D341Med (cell line): ENCODE results near the gene ATP10B.
"Not testable (repeated sequence)": the region's sequence is repeated elsewhere in the genome, so short reads cannot be mapped to it uniquely, and the experiment has no call there.

ENCODE experiments used
- DNase-seq: peaks from one replicate; pipeline ENCODE4 v3.0.0; 2012; ENCODE audit warnings: low spot score

The ATP10B gene

DNA sequence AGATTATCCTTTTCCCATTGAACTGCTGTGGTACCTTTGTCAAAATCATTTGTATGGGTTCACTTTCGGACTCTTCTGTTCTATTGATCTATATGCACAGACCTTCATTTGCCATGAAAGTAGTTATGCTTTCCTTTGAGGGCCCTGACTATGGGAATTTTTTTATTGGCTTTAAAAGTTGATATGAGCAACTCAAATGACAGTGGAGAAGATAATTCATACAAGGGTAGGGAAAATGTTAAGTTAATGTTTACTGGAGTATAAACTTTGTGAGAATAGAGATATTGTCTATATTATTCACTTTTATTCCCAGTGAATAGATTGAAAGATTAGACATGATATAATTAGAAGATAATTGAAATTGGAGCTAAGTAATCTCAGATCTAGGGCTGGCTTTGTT lies 94.8 kb downstream of the ATP10B start:
- DNase-seq: no peak

- no peak for DNase-seq
Measured at GRCh38 chr5:160750938-160751657, 100.9 kb downstream of the ATP10B start.

DNA sequence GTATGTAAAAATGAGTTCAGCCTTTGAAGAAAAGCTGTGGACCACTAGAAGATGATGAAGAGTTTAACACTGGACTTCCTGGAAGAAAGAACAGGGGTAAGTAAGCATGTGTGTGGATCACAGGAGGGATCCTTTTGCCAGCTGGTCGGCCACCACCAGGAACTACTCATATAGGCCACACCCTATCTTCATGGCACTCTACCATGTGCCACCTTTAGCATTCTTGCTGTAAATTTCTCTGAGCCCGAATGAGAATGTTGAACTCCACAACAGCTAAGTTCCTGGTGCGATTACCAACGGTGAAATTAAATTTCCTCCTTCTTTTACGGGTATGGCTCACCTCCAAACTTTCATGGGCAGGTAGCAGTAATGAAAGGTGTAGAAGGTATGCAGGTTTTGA lies 102.3 kb downstream of the ATP10B start:
- DNase-seq: no peak

DNA sequence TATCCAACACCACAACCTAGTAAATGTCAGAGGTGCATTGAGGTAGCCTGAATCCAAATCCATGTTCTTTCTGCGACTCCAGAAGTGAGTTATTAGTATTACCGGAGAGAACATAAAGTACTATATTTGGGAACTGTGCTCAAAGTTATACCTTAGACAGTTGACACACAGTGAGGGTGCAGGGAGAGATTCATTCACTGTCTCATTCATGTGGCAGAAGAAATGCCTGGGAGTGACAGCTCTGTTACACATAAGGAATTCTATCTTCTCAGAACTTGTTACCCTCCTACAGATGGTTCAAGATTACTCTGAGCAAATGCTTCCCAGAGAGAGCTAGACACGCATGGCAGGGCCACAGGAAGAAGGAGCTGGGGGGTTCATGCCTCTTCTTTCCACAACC lies 103.0 kb downstream of the ATP10B start:
- DNase-seq: no peak

- no peak for DNase-seq
Measured at GRCh38 chr5:160747987-160748386, 104.0 kb downstream of the ATP10B start.

DNA sequence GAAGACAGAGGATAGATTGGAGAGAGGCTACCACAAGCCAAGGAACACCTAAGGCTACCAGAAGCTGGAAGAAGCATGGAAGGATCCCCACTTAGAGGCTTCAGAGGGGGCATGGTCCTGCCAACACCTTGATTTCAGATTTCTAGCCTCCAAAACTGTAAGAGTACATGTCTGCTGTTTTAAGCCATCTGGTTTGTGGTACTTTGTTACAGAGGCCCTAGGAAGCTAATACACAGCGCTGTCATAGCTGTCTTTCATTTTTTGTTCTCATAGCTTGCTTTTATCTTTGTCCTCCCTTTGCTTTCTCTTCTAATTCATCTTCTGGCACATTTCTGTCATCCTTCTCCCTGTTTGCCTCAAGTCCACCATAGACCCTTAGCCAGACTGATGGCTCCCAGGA lies 104.5 kb downstream of the ATP10B start:
- no peak for DNase-seq

DNA sequence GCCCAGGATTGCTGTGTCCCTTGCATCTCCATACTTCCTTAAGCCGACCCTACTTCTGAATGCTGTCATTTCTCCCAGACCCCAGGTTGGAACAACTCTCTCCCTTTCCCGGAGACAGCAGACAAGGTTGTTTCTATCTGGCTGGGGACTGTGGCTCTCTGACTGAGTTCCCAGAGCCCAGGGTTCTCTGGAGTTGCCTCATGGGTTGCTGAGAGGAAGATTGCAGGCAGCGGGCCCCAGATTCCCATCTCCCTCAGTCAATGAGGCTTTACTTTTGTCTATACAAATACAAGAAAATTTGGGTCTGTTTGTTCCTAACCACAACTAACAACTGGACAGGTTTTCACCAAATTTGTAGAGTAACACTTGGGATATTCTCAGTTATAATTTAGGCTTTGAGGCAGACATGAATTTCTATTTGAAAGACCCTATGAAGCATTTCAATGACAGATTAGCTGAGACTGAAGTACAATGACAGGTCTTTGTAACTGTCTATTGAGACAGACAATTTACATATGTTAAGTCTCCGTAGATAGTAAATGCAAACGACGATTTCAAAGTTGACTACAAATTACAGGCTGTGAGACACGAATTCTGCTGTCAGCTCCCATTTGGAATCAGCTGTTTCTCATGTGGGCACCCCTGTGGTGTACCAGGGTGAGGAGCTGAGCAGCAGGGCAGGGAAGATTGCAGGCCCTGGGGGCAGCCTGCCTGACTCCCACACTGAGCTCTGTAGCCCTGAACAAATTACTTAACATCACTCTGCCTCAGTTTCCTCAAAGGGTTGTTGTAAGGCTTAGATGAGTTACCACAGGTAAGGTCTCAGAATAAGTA lies 107.5 kb downstream of the ATP10B start:
- DNase-seq: no peak

GRCh38 chr5:160743027-160743426 lies 109.0 kb downstream of the ATP10B start:
- DNase-seq: no peak

DNA sequence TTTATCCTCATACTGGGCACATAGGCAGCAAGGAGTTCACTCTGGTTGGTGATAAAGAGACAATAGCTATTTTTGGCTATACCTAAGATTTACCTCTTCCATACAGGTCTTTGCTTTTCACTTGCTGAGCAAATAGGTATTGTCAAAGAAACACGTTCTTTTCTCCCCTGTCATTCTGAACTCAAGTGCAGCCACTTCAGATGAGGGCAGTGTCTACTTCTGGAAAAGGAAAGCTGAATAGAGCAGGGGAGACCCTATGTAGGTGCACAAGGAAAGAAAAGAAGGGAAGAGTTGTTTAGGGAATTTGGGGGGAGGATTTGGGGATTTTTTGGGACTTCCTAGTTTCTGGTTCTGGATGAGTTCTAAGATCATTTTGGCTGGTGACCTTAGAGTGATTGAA lies 109.6 kb downstream of the ATP10B start:
- DNase-seq: no peak

DNA sequence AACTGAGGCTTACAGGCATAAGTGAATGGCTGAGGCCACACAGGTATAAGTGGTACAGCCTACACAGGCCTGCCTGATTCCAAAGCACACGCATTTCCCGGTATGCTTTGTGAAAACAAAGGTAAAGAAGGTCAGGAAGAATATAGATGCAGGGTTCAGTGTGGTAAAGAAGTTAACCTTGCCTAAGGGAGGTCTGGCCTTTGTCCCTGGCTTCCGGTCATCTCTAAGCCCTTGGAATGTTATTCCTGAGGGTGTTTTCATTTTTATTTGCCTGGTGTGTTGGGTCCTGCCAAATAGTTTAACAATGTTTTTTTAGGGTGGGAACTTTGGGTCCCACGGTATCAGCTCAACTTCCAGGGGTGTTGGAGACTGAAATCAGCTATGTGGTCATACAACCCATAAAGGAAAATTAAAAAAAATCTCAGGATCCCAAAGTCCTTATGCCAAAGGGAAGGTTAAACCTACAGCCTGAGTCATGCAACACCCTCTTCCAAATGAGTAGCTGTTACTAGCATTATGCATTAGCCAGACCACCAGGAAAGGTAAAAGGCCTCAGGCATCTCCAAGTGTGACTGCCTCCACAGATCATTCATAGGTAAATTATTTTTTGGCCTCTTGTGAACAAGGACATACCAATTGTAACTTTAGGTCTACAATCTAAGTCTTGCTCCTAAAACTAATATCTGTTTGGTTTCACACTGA lies 124.6 kb downstream of the ATP10B start:
- no peak for DNase-seq

- no peak for DNase-seq
Measured at GRCh38 chr5:160726721-160727120, 125.3 kb downstream of the ATP10B start.

DNA sequence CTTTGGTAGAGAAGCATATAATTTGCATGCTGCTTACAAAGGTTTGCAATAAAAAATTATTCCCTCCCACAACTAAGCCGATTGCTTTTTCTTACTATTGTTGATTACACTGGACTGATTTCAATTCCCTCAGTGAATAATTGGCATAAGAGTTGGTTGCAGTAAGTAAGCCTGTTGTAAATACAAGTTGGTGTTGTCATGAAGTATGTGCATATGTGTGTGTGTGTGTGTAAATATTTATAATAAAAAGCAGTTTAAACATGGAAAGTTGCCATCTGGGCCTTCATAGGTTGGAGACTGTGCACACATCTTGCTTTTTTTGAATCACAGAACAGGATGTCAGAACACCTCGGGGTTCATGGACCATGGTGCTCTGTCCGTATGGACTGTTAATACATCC lies 131.2 kb downstream of the ATP10B start:
- DNase-seq: no peak

DNA sequence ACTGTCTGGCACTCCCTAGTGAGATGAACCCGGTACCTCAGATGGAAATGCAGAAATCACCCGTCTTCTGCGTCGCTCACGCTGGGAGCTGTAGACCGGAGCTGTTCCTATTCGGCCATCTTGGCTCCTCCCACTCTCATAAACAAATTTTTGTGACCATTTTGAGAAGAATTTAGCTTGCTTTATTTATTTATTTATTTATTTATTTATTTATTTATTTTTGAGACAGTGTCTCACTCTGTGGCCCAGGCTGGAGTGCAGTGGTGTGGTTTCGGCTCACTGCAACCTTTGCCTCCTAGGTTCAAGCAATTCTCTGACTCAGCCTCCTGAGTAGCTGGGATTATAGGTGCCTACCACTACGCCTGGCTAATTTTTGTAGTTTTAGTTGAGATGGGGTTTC lies 136.5 kb downstream of the ATP10B start:
- not testable (repeated sequence) for DNase-seq

- DNase-seq: no peak
Measured at GRCh38 chr5:160703547-160704189, 148.3 kb downstream of the ATP10B start.

GRCh38 chr5:160702934-160703333 lies 149.1 kb downstream of the ATP10B start:
- no peak for DNase-seq

- DNase-seq: no peak
Measured at GRCh38 chr5:160702311-160702803, 149.7 kb downstream of the ATP10B start.

DNA sequence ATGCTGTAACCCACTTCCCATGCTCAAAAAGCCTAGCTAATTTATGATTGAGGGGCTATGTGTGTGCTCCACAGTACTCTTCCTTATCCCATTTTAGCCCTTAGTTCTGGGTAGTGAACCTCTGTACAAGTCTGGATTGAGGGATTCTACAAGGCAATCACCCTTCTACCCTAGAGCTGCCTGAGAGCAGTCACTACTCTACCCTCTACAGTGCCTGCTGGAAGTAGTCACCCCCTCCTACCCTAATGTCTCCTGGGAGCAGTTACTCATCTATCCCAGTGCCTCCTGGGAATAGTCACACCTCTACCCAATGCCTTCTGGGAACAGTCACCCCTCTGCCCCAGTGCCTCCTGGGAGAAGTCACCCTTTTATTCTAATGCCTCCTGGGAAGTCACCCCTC lies 150.6 kb downstream of the ATP10B start:
- DNase-seq: no peak

- DNase-seq: no peak
Measured at GRCh38 chr5:160699301-160699700, 152.7 kb downstream of the ATP10B start.

- DNase-seq: no peak
Measured at GRCh38 chr5:160697281-160697680, 154.7 kb downstream of the ATP10B start.

- DNase-seq: no peak
Measured at GRCh38 chr5:160694896-160695295, 157.1 kb downstream of the ATP10B start.

DNA sequence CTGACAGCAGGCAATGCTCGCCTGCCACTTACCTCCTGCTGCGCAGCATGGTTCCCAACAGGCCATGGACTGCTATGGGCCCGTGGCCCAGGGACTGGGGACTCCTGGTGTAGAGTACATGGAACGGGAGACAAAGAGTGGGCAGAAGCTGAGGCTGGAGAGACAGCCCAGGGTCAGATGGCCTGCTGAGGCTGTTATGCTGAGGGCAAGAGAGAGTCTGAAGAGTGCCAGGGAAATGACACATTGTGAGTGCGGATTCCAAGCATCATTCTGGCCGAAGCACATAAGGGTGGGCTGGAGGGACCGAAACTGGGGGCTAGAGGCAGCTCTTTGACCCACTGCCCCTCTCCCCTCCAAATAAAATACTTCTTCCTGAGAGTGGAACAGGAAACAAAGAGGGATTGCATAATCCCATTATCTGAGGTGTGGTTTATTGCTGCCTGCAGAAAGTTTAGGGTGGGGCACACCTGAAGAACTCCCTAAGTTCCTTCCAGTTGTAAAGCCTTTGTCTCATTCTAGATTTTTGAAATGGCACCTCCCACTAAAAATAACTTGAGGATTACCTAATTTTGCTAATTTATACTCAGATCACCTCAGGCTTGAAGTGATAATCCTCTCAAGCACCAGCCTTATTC lies 158.1 kb downstream of the ATP10B start:
- no peak for DNase-seq

DNA sequence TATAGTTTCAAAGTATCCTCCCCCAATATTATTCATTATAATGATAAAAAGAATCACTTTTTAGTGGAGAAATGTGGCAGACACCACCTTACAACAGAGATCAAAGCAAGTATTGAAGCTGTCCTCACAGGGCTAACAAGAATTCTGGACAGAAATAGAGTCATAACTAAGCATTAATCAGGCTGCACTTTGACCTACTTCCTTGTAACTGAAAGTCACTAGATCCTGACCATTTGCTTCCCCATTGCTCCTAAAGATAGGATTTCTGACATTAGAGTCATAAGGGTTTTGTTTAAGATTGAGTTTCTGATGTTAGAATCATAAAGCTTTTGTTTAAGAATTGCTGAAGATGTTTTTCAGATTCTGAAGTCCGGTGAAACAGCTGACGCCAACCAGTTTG lies 159.7 kb downstream of the ATP10B start:
- no peak for DNase-seq
